NCI-H1436 (cell line): ENCODE data around the gene CHST15.

Experiments used
- DNase-seq: peaks from one replicate; lab custom pipeline; 2025; lab: John Stamatoyannopoulos, UW

CHST15 gene

DNA sequence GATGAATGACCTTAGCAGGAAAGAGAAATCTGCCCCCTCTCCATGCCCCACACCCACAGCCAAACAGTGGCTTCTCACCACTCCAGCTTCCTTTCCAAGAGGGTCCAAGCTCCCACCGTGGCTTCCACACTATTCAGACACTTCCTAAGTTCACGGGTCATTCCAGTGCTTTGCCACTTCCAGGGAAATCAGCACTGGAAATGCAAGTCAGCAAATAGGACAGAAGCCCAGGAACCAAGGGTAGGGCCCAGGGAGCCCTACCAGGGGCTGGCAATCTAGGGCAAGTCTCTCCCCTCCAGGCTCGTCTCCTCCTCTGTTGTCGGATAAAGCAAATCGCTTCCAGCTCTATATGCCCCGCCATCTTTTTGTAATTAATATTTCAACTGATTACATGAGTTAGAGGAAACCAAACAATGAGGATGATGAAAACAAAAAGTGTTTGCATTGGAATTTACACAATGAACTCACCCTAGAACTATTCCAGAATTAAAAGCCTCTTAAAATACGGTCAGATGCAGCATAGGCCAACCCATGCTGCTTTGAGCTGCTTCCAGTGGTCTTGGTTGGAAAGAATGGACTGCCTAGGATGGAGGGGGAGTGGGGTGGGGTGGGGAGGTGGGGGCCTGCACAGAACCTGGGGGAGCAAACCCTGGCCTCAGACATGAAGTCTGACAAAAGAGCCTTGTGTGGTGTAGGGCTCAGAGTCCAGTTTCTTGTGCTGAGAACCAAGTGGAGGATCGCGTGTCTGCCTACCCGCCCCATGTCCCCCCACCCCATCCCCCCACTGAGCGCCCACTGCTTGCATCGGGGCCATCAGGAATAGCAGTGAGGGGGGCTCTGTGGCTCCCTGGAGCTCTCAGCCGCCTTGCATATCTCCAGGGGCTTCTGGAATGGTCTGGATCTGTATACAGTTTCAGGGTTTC, 127.2 kb downstream of the CHST15 start:
- DNase-seq = no peak

- DNase-seq = no peak
These were observed 128.4 kb downstream of the CHST15 start for GRCh38 chr10:123964953-123965352.

GRCh38 chr10:123962756-123963530, 130.5 kb downstream of the CHST15 start:
- no peak for DNase-seq

DNA sequence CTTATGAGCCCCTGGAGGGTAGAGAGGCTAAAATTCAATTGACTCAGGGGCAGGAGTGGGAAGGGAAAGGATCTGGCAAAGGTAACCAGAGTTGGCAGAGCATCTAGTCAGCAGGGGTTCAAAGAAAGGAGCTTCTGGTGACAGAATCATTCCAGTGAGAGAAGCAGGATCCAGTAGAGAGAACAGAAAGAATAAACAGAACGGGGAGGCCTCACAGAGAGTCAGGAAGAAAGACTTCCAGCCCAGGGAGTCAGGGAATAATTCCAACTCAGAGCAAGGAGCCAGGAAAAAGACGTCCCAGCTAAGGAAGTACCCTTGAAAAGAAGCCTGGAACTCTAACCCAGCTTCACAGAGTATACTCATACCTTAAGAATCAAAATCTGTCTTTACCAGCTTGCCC, 135.2 kb downstream of the CHST15 start:
- DNase-seq = no peak
